Hematopoietic multipotent progenitor cell treated with erythropoietin and hydrocortisone succinate and interleukin-3 and kit ligand, for 17 days (in vitro differentiated cells): ENCODE measurements around the gene GPR27.

Experiments
- DNase-seq: peaks from one replicate; pipeline ENCODE4 v3.0.0-alpha.2; 2015; ENCODE audit warnings: low spot score

GPR27 gene

GRCh38 chr3:71785532-71786216 is 32.0 kb downstream of the GPR27 start:
- DNase-seq = no peak

GRCh38 chr3:71786217-71786549 is 32.5 kb downstream of the GPR27 start:
- DNase-seq = no peak

- DNase-seq = no peak
Measured at GRCh38 chr3:71786551-71786950, 32.9 kb downstream of the GPR27 start.

- DNase-seq = no peak
Measured at GRCh38 chr3:71787851-71788405, 34.3 kb downstream of the GPR27 start.

GRCh38 chr3:71789922-71790321 is 36.3 kb downstream of the GPR27 start:
- DNase-seq = no peak

- no peak for DNase-seq
Measured at GRCh38 chr3:71791634-71792033, 38.0 kb downstream of the GPR27 start.

- no peak for DNase-seq
Measured at GRCh38 chr3:71796290-71796689, 42.6 kb downstream of the GPR27 start.

GRCh38 chr3:71797455-71797854 is 43.8 kb downstream of the GPR27 start:
- no peak for DNase-seq

GRCh38 chr3:71800023-71800422 is 46.4 kb downstream of the GPR27 start:
- no peak for DNase-seq

- no peak for DNase-seq
Measured at GRCh38 chr3:71801986-71802385, 48.3 kb downstream of the GPR27 start.

GRCh38 chr3:71803248-71803647 is 49.6 kb downstream of the GPR27 start:
- DNase-seq = no peak

GRCh38 chr3:71805199-71805598 is 51.5 kb downstream of the GPR27 start:
- DNase-seq = no peak

- no peak for DNase-seq
Measured at GRCh38 chr3:71805691-71806090, 52.0 kb downstream of the GPR27 start.
